Upper lobe of left lung (tissue), 4 donors: ENCODE results near the gene CD7.

Experiments
- EP300 ChIP-seq, 4 donors: sonication (generic); formaldehyde crosslinking; IDR thresholded peaks; one replicate each; pipeline ENCODE4 v1.5.1; 2017; ENCODE audit warnings: antibody characterized with exemption in 4 of 4, control low read depth in 2 of 4
- POLR2A ChIP-seq, 4 donors: fragments of 450-650 bp; IDR thresholded peaks; one replicate each; pipeline ENCODE4 v1.5.1; 2016 to 2017; ENCODE audit warnings: antibody characterized with exemption in 4 of 4, mild to moderate bottlenecking in 2 of 4
- TF ChIP-seq, protein P1 (sequence below), 6 experiments: fragments of 450-650 bp in 4 of 6; fragments of 200-600 bp in 2 of 6; sonication (generic) in 2 of 6; IDR thresholded peaks; one replicate each; pipeline ENCODE4 v1.5.1; 2016 to 2019; ENCODE audit warnings: antibody characterized with exemption in 6 of 6

DNA sequence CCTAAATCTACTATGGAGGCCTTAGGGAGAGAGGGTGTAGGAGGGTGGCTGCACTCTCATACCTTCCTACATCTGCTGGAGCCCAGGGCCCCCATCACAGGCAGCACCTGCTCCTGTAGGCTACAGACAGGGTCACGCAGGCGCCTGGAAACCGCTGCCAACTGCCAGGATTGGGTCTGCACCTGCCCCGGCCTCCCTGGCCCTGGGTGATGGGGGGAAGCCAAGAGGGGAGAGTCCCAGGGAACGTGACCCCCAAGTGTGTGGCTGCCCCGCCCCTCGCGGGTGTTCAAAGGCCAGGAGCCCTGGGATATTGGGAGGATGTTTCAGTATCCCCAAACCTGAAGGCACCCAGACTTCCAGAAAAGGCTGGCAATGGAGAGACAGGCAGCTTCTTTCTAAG is 36.1 kb upstream of the CD7 start:
- TF ChIP-seq, protein P1, sequence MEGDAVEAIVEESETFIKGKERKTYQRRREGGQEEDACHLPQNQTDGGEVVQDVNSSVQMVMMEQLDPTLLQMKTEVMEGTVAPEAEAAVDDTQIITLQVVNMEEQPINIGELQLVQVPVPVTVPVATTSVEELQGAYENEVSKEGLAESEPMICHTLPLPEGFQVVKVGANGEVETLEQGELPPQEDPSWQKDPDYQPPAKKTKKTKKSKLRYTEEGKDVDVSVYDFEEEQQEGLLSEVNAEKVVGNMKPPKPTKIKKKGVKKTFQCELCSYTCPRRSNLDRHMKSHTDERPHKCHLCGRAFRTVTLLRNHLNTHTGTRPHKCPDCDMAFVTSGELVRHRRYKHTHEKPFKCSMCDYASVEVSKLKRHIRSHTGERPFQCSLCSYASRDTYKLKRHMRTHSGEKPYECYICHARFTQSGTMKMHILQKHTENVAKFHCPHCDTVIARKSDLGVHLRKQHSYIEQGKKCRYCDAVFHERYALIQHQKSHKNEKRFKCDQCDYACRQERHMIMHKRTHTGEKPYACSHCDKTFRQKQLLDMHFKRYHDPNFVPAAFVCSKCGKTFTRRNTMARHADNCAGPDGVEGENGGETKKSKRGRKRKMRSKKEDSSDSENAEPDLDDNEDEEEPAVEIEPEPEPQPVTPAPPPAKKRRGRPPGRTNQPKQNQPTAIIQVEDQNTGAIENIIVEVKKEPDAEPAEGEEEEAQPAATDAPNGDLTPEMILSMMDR (IDR thresholded peaks at IDR 0.05) = no peak
- no peak for TF ChIP-seq POLR2A (IDR thresholded peaks at IDR 0.05)
- no peak for TF ChIP-seq EP300 (IDR thresholded peaks at IDR 0.05)
